HG03159 (cell line): ENCODE results near the gene ZNF180.
A peak's percentile ranks its signal among the peaks of the same experiment; 100 is the strongest.
"Not testable (repeated sequence)": the region's sequence is repeated elsewhere in the genome, so short reads cannot be mapped to it uniquely, and the experiment has no call there.

ENCODE experiments used
- ATAC-seq: cut with Tn5 transposase; IDR thresholded peaks from one replicate; pipeline ENCODE4 v1.9.1; 2021; ENCODE audit warnings: mild to moderate bottlenecking, moderate library complexity; ENCODE audit not compliant: unreplicated experiment

ZNF180 gene

DNA sequence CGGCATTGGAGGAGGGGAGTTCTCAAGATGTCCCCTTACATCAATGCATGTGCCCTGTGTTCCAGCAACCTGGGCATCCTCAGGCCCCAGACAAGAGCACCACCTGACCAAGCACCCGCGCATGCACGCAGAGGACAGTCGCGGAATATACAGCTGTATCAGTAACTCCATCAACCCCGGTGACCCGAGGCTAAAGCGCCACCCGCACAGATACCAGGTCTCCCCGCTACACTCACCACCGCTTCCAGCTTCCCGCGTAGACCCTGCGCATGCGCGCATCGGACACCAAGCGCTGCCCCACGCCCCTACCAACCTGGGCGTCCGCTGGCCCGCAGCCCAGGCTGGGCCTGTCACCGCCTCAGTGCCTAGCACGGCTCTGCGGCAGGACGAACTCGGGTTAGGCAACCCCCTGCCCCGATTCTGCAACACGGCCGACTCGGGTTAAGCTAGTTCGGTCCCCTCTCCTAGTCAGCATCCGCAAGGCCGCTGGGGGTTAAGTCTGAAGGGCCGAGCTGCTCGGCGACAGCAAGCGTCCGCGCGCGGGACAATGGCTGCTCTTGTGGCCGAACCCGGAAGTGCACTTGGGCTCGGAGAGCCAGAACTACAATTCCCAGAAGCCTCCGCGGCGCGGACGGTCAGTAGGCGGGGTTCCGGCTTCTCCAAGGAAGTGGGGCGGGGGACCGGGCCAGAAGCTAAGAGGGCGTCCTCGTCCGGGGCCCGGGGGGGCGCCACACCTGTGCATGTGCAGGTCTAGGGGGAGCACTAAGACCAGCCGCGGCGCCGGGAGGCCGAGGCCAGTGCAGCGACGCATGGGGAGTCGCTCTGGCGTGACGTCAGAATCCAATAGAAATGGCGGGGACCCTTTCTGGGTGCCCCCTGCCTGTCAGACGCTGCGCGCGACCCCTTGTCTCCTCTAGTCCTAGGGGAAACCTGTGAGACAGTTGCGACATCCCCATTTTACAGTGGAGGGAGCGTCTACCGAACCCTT is at the start of gene ZNF180:
Gene ZNF180, minus strand, starts transcription at position 561 of the 988 bp plus-strand sequence. CDS start 3,188 bp downstream, outside the sequence.
- peak; percentile 87 for ATAC-seq

DNA sequence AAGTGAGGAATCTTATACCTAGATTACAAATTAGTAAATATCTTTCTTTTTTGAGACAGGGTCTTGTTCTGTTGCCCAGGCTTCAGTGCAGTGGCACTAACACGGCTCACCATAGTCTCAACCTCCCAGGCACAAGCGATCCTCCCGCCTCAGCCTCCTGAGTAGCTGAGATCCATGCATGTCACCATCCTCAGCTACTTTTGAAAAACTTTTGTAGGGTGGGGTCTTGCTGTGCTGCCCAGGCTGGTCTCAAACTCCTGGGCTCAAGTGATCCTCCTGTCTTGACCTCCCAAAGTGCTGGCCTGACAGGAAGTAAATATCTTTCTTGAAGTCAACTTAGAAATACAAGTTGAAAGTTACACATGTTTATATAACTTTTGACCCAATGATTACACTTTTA is 49.2 kb upstream of the ZNF180 start:
- ATAC-seq: no peak

DNA sequence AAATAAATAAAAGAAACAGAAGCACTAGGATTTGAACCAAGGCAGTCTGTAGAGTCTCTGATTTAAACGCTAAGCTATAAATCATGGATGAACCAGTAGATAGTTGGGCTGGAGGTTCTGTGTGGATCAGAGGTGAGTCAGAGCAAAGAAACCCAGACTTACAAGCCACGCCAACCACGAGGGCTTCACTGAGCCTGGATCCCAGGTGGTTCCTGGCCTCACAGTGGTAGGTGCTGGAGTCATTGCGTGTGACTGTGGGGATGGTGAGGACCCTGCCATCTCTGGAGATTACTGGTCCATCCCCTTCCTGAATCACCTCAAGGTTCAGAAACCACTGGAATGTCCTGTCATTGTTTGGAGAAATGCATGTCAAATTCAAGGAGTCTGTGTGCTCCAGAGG is 48.4 kb upstream of the ZNF180 start:
- no peak for ATAC-seq

DNA sequence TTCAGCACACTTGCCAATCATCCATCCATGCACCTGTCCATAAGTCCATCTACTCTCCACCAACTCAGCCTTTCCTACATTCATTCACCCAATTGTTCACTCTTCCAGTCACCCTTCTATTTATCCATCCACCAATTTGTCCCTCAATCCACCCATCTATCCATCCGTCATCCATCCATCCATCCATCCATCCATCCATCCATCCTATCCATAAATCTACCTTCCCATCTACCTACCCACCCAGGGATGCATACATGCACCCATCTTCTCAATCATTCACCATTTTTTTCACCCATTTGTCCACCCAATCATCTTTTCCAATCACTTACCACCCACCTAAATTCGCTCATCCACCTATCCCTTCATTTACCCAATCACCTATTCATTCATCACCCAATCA is 43.7 kb upstream of the ZNF180 start:
- no peak for ATAC-seq

DNA sequence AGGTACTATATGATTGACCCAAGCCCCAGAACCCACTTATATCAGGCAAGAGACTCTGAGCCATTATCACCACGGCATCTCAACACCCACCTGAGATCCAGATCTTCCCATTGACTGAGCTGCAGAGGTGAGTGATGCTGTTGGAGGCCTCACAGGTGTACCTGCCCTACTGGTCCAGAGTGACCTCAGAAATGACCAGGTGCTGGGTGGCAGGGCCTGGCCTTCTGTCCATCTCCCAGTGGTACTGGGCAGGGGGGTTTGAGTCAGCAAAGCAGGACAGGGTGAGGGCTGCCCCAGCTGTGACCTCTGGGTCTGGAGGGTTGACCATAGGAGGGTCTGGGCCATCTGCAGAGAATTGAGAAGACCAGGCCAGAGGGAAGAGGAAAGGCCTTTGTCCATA is 42.3 kb upstream of the ZNF180 start:
- no peak for ATAC-seq

DNA sequence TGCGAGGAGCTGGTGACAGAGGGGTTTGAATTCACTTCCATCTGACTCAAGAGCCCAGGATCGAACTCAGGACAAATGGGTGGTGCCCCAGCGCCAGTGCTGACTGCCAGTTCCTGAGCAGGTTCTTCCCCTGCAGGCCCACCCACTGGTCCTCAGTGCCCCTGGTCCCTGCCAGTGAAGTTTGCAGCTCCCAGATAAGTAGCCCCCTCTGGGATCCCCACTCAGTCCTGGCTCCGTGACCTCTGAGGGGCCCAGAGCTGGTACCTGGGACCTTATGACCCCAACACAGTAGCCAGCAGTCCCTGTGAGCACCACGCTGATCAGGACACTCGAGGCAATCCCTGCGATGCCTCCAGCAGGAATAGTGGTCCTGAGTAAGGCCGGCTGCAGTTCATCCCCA is 40.4 kb upstream of the ZNF180 start:
- no peak for ATAC-seq

DNA sequence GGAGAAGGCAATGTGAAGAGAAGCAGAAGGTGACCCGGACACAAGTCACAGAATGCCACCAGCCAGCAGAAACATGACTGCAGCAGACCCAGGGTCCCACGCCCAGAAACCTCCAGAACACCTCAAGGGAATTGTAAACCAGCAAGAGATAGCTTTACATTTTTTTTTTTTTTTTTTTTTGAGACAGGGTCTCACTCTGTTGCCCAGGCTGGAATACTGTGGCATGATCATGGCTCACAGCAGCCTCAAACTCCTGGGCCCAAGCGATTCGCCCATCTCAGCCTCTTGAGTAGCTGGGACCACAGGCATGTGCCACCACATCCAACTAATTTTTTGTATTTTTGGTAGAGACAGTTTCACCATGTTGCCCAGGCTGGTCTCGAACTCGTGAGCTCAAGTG is 39.7 kb upstream of the ZNF180 start:
- no peak for ATAC-seq

DNA sequence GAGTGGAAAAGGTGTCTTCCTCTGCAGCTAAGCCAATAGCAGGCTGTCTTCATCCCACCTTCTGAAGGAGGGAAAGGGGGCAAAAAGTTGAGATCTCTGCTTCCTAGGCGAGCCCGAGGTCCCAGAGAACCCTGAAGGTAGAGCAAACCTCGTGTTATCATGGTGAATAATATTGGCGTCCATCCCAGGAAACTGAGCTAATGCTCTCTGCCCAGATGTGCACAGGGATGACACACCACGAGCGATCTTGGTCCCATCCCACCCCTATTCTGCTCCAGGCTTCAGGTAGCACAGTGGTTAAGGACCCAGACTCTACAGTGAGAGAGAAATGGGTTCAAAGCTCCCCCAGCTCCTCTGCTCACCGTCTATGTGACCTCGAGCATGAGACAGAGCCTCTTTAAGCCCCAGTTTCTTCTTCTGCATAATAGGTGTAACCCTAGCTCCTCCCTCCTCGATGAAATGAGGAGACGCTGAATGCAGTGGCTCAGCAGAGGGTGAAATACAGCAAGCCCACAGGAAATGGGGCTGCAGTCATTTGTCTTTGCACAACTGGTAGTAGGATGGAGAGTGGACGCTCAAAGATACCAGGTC is 39.0 kb upstream of the ZNF180 start:
- ATAC-seq: no peak

DNA sequence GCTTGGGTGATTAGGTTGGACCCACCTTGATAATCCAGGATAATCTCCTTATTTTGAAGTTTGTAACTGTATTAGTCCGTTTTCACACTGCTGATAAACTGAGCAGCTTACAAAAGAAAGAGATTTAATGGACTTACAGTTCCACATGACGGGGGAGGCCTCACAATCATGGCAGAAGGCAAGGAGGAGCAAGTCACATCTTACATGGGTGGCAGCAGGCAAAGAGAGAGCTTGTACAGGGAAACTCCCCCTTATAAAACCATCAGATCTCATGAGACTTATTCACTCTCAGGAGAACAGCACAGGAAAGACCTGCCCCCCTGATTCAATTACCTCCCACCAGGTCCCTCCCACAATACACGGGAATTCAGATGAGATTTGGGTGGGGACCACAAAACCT is 35.0 kb upstream of the ZNF180 start:
- not testable (repeated sequence) for ATAC-seq

DNA sequence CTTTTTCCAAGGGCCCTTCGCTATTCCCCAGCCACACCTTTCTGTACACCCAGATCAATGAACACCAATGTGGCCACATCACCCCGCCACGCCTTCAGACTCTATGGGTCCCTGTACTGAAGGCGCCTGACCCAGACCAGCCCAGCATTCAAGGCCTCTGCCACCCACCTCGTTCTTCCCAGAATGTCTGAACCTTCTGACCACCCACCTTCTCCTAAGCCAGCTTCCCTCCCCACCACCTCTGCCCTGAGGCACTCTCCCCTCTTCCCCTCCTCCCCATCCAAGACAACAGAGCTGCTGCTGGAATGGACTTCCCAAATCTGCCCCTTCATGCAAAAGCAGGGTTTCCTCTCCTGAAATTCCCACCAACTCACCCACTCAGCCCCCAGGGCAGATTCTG is 32.5 kb upstream of the ZNF180 start:
- no peak for ATAC-seq

DNA sequence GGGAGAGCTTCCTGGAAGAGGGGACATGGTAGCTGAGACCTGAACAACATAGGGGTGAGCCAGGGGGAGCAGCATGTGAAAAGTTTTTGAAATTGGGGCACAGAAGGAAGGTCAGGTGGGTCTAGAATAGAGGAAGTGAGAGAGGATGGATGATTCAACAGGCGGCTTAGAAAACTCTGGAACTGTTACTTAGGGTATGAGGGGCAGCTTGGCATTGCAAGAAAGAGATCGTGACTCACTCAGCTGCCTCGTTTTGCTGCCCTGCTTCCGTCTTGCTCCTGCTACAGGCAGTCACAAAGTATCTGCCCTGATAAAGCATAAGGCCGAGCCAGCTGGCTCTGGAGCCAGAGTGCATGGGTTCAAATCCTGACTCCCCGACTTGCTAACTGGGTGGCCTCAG is 30.5 kb upstream of the ZNF180 start:
- no peak for ATAC-seq

DNA sequence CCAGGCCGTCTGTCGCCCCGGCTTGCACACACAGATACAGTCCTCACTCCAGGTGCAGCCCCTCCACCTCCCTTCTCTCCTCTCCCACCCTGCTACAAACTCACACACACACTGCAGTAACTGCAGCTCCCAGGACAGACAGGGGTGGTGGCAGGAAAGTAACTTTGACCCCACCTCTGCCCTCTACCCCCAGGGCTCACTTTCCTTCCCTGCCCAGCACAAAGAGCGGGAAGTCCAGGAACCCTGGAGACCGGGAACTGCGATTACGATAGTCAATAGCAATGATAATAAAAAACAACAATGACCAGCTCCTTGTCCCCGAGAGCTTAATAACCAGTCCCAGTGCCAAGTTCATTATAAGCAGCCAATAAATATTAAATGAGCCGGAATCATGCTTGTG is 29.2 kb upstream of the ZNF180 start, which contains the start of gene CEACAM20:
Gene CEACAM20, minus strand, starts transcription at position 140 of the 400 bp plus-strand sequence. CDS start 166 bp downstream, outside the sequence.
- ATAC-seq: no peak

DNA sequence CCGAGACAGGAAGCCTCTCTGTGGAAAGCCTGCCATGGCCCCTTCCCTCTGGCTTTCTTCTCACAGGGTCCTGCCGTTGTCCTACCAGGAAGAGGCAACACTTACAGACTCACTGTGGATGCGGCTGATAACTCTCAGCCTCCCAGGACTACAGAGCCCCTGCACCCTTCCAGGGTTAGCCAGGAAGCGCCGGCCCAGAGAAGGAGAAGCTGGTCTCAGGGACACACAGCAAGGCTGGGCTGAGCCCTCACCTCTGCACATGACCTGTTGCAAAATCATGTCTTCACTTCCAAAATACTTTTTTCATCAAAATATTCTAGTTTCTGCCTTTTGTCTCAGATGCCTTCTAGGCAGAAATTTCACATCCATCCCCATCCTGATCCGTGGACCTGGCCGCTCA is 27.2 kb upstream of the ZNF180 start:
- no peak for ATAC-seq

DNA sequence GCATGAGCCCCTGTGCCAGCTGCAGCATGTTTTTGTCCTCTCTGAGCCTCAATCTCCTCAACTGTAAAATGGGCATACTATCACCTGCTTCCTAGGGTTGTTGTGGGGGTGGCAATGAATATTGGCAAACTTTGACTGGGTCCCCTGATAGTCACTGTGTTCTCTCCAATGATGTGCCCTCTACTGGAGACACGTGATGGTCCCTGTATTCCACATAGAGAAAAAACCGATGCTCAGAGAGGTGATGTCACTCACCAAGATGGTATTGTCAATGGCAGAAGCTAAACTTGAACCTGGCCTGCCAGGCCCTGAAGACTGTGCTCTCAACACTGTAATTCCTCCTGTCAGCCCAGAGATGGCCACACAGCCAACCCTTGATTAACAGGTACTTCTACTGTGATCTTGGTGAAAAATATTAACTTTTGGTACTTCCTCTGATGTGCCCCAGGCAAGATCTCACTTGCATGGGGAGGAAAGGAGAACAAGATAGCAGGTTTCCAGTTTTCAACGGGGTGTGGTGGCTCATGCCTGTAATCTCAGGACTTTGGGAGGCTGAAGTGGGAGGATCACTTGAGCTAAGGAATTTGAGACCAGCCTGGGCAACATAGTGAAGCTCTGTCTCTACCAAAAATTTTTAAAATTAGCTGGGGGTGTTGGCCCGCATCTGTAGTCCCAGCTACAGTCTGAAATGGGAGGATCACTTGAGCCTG is 25.6 kb upstream of the ZNF180 start:
- ATAC-seq: no peak

DNA sequence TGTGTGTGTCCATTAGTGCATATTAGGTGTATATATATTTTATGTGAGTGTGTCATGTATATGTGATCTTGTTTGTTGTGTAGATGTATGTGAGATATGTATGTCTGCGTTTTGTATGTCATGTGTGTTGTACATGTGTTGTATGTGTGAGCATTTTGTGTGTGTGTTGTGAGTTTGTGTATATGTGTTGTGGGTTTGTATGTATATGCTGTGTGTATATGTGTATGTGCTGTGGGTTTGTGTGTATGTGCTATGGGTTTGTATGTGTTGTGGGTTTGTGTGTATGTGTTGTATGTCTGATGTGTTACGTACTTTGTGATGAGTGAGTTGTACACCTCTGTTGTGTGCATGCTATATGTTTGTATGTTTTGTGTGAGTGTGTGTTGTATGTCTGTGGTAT is 21.0 kb upstream of the ZNF180 start:
- ATAC-seq: no peak

DNA sequence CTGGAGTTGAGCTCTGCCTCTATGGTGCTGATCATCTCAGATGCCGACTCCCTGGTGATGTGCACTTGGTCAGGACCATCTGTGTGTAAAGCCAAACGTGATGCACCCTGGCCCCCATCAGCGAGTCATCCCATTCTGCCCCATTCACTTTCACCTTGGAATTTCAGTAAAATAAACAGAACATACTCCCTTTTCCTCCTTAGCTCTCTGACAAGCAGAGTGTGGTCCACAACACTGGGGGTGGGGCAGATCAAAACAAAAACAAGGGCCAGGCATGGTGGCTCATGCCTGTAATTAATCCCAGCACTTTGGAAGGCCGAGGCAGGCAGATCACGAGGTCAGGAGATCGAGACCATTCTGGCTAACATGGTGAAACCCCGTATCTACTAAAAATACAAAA is 16.8 kb upstream of the ZNF180 start:
- no peak for ATAC-seq

DNA sequence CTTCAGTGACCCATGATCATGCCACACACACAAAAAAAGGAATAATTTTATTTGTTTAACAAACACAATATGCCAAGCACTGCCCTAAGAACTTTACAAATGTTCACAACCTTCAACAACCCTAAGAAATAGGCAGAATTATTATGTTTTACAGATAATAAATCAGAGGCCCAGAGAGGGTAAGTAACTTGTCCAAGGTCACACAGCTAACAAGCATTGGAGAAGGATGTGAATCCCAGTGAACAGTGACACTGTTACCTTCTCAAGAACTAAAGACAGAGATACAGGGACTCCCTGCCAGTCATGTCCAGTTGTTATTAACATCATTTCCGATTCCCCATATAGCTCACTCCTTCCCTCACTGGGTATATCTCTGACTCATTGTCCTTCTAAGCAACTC is 15.6 kb upstream of the ZNF180 start:
- no peak for ATAC-seq

DNA sequence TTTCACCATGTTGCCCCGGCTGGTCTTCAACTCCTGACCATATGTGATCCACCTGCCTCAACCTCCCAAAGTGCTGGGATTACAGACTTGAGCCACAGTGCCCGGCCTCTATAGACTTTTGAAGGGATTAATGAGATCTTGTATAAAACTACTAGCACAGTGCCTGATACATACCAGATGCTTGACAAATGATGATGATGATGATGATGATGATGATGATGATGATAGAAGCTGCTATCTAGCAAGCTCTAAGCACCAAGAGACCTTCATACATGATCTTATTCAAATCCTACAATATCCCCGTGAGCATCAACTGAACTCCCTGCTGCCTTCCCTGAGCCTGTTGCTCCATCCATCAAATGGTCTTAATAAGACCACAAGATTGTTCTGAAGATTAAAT is 14.7 kb upstream of the ZNF180 start:
- no peak for ATAC-seq

DNA sequence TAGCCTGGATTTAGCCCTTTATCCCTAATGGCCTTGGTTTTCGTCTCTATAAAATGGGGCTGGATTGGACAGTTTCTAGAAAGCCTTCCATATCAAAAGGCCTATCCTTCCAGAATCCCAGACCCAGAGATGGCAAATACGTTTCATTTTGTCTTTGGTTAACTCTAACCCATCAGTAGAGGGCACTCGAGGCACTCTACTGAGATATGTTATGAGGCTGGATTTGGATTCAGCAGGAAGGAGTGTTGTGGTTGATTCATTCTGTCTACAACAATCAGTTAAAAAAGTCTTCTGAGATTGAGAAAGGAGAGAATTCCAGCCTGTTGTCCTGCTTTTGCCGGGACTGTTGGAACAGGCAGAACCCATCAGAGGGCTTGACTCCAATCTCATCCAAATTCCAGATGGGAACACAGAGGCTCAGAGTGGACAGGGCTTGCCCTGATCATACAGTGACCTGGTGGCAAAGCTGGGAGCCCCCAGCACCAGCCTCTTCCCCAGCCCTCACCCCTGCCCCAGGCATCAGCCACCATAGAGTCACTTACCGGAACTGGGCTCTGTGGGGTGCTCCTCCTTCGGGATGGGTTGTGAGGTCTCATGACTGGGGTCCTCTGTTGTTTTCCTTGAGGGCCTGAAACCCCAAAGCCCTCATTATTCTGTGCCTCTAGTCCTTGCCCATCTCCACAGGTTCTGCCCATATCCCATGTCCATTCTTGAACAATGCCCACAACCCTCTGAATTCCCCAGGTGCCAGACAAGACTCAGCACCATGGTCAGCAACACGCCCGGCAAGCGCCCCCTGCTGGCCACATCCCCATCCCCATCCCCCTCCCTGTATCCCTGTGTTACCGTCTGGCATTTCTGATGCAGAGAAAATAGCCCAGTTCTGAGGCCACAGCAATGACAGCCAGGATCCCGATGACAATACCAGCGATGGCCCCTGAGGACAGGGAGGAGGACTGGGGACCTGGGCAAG is 12.3 kb upstream of the ZNF180 start:
- ATAC-seq: no peak

DNA sequence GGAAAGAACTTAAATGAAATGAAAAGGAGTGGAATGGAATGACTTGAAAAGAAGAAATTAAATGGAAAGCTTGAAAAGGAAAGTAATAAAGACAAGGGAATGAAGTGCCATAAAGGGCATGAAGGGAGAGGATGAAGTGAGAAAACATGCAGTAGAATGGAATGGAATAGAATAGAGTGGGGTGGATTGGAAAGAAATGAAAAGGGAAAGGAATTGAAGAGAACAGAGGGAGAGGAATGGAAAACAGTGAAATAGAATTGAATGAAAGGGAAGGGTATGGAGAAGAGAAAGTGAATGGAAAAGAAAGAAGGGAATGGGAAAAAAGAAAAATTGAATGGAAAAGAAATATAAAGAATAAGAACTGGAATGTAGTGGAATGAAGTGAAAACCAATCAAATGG is 9.2 kb upstream of the ZNF180 start:
- ATAC-seq: no peak
